HG02610 (cell line): Measurements from ENCODE around the gene ARHGEF37.

Experiments used
- ATAC-seq: cut with Tn5 transposase; IDR thresholded peaks from one replicate; pipeline ENCODE4 v1.9.1; 2021; ENCODE audit warnings: mild to moderate bottlenecking, moderate library complexity; ENCODE audit not compliant: unreplicated experiment

Gene ARHGEF37

DNA sequence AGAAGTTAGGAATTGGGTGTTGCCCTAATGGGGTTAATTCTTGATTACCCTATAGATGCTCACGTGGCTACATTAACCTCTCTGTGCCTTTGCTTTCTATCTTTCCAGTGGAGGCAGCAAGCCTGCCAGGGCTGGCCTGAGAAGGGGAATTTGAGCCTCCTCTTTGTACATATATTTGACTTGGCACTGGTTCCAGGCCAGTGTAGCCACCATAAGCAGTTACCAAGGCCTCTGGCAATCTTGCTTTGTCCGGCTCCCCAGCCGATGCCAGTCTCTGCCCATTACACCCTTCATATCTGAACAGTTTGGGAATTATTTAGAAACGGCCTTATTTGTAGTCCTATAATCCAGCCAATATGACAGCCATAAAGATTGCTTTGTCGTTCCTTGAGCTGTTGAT, 90.2 kb downstream of the ARHGEF37 start:
- ATAC-seq: no peak

DNA sequence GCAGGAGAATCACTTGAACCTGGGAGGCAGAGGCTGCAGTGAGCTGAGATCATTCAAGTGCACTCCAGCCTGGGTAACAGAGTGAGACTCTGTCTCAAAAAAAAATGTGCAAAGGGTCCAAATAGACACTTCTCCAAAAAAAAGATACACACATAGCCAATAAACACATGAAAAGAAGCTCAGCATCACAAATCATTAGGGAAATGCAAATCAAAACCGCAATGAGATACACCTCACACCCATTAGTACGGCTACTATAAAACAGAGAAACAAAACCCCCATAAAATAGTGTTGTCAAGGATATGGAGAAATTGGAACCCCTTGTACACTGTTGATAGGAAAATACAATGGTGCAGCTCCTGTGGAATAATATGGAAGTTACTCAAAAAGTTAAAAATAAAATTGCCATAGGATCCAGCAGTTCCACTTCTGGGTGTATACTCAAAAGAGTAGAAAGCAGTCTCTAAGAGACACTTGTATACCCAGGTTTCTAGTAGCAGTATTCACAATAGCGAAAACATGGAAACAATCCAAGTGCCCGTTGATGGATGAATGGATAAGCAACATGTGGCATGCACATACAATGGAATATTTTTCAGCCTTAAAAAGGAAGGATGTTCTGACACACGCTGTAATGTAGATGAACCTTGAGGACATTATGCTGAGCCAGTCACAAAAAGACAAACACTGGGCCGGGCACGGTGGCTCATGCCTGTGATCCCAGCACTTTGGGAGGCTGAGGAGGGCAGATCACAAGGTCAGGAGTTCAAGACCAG, 91.6 kb downstream of the ARHGEF37 start:
- ATAC-seq: no peak

DNA sequence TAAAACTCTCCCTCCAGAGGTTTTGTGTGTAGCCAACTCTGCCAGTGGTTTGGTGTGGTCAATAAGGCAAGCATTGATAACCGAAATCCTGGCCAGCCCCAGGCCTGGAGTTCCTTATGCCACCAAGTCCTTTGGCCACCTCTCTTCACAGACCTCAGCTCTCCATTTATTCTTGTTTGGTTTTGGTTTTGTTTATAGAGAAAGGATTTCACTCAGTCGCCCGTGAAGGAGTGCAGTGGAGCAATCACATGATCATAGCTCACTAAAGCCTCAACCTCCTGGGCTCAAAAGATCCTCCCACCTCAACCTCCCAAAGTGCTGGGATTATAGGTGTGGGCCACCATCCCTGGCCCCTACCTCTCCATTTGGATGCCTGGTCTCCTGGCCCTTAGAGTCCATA, 93.4 kb downstream of the ARHGEF37 start:
- ATAC-seq: peak; percentile 74

DNA sequence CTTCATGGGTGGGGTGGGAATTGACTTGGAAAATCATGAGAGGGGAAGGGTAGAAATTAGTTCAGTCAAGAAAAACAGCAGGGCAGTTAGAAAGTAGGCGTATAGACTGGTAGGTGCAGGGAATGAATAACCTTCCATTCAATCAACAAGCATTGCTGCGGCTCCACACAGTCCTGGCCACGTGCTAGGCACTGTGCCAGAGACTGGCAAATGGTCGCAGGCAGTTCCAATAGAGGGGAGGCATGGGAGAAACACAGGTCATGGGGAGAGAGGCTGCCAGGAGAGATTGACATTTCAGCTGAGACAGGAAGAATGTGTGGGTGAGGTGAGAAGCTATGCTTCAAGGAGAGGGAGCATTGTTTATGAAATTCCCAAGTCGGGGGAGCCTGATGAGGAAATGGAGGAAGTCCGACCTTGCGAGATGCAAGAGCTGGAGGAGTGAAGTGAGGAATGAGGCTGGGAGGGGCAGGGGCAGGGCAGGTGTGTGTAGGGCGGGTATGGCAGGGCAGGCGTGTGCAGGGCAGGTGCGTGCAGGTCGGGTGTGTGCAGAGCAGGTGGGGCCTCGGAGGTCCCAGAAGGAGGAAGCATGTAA, 94.4 kb downstream of the ARHGEF37 start:
- no peak for ATAC-seq

DNA sequence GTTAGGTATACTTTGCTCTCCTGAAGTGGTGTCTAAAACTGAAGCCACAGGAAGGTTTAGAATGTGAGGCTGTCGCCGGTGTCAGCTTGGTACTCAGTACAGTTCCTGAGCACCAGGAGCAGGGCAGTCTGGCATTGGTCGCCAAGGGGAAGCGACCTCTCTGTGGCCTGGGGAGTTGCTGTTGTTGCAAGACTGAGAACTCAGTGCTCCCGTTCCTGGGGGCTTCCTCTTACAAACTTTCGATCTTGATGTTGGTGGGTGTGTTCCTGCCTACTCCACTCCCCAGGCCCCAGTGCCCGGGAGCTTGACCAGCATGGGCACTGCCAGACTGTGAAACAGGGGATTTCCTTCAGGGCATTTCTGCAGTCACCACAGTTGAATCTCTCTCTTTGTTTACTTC, 96.4 kb downstream of the ARHGEF37 start:
- no peak for ATAC-seq

DNA sequence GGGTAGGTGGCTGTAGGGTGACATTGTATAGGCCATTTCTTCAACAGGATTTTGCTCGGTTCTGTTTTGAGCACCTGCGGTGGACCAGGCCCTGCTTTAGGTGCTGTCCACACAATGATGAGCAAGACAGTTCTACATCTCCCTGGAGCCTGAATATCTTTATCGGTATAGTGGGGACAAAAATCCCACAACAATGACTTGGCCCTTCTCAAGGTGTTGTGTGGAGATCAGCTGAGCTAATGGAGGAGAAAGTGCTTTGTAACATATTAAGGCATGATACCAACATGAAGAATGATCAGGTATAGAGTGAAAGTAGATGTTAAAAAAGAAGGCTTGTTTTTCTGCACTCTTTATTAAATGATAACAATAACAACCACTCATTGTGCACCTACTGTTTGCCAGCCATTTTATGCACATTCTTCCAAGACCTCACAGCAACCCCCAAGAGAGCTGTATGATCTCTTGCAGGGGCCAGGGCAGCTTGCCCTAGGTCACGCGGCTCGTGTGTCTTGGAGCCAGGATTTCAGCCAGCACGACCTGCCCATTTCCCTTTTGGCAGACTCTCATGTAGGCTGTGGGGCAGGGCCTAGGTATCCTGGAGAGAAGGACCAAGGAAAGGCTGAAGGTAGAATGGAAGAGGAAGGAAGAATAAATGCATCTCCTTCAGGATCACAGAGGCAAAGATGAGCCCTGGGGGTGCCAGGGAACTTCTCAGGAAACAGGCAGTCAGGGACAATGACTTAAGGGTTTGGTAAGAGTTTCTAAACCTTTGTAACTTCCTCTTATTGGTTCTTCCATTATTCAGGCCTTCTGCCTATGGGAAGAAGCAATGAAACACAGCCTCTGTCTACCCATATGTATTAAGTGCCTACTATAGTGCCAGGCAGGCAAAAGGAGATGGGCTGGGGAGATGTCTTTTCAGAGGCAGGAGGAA, 98.8 kb downstream of the ARHGEF37 start:
- ATAC-seq: peak; percentile 59

DNA sequence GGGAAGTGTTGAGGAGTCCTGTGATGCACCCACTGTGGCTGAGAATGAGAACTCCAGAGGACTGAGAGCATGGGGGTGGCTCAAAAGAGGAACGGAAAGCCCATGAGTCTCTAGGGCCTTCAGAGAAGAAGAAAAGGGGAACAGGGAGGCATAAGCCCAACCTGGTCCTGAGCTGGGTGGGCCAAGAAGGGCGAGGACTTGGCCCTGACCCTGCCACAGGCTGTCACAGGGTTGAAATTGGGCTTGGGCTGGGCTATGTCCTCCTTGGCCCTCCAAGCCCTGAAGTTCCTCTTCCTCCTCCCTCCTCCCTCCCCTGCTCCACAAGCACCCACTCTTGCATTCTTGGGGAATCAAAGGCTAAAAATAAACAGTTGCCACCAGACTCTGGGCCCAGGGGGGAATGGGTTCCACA, 99.5 kb downstream of the ARHGEF37 start:
- ATAC-seq: peak; percentile 98

DNA sequence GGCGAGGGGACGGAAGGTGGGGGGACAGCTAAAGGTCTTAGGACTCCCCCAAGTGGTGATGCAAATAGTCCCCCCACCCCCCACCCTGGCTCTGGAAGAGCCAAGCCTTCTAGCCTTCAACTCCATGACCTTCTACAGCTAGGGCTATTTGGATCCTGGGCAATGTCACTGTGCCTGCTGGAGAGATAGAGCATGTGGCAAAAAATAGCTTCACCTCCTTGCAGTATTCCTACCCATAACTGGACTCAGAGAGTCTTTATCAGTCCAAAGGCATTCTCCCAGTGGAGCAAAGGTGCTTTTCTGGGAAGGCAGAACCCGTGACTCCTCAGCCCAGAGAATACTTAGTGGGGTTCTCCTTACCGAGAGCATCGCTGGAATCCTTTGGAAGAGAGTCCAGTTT, 100.0 kb downstream of the ARHGEF37 start:
- ATAC-seq: no peak

DNA sequence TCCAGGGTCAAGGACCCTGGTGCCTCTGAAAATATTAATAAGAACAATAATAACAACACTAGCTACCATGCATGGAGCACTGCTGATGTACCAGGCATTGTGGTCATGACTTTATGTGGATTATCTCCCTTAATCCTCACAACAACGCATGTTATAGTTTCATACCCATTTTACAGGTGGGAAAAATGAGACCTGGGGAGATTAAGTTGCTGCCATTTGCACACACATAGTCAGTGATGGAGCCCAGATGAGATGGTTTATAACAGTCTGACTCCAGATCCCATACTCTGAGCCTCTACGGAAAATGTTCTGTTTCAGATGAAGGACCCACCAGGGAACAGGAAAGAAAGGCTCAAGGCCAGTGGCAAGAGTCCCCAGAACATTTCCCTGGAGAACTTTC, 100.6 kb downstream of the ARHGEF37 start:
- ATAC-seq: no peak

DNA sequence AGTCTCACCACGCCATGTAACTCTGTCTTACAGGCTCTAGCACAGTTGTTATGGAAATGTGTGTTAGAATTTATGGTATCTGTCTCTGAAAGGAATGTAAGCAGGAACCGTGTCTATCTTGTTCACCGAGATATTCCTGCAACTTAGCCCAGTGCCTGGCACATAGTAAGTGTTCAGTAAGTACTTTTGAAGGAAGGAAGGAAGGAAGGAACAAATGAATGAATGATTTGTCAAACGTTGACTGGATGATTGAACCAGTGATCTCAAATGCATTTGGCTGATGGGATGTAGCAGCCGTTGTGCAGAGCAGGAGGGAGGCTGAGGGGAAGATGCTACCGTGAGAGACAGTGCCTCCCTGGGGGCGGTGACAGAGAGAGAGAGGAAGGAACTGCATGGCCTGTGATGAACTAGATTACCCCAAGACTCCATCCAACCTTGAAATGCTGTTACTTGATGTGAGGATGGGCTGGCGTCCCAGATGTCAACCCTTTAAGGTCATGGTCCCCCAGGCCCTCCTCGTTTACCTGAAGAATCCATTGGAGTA, 101.3 kb downstream of the ARHGEF37 start:
- no peak for ATAC-seq

DNA sequence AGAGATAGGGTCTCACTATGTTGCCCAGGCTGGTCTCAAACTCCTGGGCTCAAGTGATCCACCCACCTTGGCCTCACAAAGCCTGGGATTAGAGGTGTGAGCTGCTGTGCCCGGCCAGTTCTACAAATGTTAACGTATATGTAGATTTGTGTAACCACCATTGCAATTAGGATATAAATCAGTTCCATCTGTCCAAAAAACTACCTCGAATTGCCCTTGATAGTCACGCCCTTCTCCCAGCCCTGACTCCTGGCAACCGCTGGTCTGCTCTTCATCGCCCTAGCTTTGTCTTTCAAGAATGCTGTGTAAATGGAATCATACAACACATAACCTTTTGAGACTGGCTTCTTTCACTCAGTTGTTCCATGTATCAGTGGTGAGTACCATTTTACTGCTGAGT, 102.7 kb downstream of the ARHGEF37 start:
- no peak for ATAC-seq

DNA sequence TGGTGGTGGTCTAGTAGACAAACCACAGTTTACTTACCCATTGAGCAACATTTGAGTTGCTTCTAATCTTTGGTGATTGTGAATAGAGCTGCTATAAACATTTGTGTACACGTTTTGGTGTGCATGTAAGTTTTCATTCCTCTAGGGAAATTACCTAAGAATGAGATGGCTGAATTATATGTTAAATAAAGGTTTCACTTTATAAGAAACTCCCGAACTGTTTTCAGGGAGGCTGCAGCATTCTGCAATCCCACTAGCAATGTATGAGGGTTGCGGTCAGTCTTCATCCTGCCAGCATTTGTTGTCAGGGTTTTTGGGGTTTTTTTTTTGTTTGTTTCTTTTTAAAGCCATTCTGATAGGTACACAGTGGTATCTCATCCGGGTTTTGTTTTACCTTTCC, 103.1 kb downstream of the ARHGEF37 start:
- ATAC-seq: no peak
